ENCODE results near the gene RPS6KC1.

RPS6KC1 gene

DNA sequence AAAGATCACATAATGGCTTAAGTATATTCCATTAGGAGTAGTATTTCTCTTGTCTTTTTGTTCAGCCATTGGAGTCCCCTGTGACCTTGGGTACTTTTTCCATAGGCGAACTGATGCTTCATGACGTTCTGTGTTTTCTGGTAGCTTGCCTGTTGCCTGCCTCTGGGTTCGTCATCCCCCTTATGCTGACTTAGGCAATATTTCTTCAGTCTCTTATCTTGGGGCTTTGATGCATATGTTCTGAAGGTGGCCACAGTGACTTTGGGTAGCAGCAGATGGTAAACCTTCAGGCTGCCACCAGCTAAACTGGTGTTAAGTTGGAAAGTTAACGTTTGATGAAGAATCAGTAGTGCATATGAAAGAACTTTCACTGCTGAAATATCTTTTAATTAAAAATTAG is 170.2 kb downstream of the RPS6KC1 start:
- DNase-seq (ENCODE audit: low read depth in 2 of 2), result no peak

DNA sequence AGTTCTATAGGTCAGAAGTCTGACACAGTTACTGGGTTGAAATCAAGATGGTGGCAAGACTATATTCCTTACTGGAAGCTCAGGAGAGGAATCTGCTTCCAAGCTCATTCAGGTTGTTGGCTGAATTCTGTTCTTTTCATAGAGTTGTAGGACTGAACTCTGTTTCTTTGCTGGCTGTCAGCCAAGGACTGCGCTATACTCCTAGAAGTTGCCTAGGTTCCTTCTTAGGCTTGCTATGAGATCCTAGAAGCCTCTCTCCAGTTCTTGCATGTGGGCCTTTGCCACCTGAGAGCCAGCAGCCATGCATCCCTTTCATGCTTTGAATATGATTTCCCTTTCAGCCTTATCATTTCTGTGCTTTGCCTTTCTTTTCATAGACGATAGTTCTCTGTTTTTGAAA is 176.4 kb downstream of the RPS6KC1 start:
- no peak for DNase-seq (ENCODE audit: low read depth in 2 of 2)

DNA sequence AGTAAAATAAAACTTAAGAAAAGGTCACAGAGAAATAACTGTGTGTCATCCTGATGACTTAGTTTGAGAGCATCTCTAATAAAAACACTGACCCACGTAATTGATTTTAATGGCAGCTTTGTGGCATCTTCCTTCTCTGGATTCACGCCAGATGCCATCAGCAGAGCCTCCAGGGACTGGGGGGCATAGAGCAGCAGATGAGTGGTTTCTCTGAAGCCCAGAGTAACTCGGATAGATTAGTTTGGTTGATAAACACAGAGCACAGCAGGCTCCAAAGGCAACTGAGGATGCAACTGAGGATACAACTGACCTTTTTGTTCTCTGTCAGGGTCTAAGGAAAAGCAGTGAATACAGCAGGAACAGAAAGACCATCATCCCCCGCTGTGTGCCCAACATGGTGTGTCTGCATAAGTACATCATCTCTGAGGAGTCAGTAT is 180.8 kb downstream of the RPS6KC1 start:
- DNase-seq (ENCODE audit: low read depth in 2 of 2), result no peak

DNA sequence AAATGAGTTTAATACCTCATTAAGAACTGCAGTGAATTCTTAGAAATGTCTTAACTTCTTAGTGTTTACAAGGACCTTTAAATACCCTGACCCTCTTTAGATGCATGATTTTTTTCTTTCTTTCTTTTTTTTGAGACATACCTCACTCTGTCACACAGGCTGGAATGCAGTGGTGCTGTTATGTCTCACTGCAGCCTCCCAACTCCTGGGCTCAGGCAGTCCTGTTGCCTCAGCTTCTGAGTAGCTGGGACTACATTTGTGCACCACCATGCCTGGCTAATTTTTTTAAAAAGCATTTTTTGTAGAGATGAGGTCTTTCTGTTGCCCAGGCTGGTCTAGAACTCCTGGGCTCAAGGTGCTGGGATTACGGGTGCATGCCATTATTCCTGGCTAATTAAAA is 191.8 kb downstream of the RPS6KC1 start:
- DNase-seq (ENCODE audit: low read depth in 2 of 2), result no peak

DNA sequence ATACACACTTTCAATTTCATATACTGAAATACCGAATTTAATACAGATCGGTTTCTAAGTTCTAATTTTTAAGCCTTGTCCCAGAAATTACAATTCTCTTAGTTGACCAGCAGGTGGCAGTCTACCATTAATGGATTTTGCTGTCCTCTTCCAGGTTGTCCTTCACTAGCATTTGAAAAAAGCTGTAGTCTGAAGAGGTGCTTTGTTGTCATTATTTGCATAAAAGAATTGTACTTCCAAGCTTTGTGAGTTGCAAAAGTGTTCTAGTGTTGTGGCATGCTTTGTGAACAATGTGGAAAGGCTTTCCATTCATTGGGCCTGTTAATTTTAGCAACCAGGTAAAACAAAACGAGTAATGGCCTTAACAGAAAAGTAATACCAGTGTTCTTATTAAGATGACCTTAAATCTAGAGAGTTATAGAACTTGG is 193.6 kb downstream of the RPS6KC1 start:
- no peak for DNase-seq (ENCODE audit: low read depth in 2 of 2)

DNA sequence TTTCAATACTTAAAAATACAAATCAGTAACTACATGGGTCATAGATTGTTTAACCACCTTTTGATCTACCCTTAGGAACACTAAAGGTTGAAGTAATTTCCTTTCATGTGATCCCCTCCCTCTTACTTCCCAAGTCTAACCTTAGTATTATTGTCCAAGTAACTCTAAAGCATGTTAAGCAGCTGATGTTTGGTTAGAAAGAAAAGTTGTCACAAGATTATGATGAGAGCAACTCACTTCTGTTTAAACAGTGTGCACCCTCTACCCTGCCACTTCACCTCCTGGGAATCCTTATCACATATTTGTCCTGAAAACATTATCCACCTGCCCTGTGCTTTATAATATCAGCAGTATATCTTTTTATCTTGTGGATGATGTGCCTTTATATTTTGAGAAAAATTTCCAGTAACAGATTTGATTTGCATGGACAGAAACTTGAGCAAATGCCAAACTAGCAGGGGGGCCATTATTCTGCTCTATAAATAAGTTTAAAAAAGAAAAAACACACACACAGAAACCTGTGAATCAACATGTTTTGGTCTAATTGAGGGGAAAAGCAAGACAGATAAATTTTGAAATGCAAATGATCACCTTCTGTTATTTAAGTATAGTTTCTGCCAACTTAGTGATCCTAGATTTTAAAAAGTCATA is 194.3 kb downstream of the RPS6KC1 start:
- no peak for DNase-seq (ENCODE audit: low read depth in 2 of 2)

DNA sequence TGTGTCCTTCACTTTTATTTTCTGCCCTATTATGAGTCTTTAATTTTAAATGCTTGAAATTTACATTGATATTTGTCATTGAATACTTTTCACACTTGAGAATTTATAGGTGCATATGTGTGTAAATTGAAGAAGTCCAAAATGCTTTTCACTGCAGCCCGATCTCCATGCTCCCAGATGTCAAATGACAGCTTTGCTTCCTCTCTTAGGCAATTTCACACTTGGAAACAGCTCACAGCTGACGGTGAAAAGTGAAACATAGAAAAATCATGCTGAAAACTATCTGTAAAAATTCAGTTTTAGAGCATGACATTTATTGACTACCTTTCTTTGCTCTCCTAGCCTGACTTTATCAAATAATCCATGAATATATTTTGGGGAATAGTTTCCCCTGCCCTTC is 196.0 kb downstream of the RPS6KC1 start:
- no peak for DNase-seq (ENCODE audit: low read depth in 2 of 2)

DNA sequence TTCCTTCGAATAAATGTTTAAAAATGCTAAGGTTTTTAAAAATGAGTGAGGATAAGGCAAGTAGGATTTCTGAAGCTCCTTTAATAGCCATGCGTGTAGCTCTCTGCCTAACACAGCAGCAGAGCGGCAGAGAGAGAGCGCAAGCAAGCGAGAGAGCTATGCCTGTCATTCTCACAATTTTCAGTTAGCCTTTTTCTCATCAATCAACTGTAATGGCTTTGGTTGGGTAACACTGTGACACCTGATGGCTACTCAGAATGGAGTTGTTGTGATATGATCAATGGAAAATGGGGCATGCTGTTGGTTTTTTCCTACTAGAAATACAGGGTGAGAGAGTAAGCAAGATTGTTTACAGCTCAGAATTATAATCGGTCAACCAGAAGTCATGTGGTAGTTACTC is 198.4 kb downstream of the RPS6KC1 start:
- no peak for DNase-seq (ENCODE audit: low read depth in 2 of 2)

DNA sequence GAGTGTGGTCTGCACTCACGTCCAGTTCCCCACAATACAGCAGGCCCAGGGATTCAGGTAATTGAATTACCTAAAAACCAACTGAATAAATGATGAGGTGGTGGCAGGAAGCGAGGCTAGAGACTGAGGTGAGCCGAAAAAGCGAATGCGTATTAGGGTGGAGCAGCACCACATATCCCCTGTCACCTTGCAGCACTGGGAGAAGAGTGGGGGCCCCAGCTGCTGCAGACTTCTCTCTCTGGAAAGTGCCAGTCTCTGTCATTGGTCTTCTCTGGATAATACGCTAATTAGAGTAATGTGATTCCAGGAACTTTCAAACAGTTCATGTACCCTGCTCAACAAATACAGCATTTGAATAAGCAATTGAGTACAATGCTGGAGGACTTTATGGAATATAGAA is 199.0 kb downstream of the RPS6KC1 start:
- no peak for DNase-seq (ENCODE audit: low read depth in 2 of 2)

DNA sequence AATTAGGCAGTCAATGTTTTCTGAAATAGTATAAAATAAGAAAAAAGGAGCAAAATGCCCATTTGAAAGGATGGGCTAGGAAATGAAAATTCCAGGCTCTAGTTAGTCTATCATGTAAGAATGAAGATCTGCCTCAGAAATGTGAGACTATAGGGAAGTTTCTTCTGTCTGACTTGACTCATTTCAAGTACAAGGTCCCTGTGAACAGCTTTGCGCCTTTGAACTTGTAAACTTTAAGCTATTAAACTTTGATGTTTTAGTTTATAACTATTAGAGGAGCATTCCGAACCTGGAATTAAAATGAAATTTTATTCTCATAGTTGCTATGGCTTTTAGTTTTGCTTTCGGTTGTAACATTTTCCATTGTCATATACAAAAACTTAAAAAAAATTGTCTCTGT is 199.4 kb downstream of the RPS6KC1 start:
- no peak for DNase-seq (ENCODE audit: low read depth in 2 of 2)

DNA sequence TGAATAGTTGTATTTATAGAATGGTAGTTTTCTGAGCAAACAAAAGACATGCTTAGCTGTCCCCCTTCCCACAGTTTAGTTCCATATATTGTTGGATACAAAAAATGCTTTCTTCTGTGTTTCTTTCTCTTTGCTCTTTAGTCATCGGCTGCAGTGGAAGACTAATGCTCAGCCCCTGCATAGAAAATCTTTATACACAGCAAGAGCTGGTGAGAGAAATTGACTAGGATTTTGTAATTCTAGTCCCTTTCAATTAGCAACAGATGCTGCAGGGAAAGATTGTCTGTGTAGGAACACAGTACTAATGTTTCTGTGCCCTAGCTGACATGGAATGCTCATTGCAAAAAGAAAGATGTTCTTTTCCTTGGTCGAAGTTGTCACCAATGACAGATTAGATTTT is 200.9 kb downstream of the RPS6KC1 start:
- DNase-seq (ENCODE audit: low read depth in 2 of 2), result peak in 1 of 2 experiments; percentile 14

DNA sequence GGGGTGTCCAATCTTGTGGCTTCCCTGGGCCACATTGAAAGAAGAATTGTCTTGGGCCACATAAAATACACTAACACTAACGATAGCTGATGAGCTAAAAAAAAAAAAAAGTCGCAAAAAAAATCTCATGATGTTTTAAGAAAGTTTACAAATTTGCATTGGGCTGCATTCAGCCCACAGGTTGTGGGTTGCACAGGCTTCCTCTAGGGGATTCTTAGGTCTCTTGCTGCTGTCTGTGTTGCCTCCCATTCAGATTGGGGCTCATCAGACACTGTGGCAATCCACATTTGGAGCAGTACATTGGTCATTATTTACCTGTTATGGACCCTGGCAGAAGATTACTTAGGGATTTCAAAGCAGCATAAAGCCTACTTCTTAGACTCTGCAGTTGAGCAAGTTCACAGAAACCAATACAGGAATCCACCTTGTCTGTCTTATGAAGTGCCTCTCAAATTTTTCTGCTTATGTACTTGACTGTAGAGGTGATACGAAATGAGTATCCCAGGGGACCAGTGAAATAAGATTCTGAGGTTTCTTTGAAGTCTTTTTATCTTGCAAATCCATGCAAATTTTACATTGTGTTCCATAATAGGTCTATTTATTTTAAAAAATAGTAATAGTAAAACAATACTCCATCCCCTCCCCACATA is 205.5 kb downstream of the RPS6KC1 start:
- no peak for DNase-seq (ENCODE audit: low read depth in 2 of 2)

DNA sequence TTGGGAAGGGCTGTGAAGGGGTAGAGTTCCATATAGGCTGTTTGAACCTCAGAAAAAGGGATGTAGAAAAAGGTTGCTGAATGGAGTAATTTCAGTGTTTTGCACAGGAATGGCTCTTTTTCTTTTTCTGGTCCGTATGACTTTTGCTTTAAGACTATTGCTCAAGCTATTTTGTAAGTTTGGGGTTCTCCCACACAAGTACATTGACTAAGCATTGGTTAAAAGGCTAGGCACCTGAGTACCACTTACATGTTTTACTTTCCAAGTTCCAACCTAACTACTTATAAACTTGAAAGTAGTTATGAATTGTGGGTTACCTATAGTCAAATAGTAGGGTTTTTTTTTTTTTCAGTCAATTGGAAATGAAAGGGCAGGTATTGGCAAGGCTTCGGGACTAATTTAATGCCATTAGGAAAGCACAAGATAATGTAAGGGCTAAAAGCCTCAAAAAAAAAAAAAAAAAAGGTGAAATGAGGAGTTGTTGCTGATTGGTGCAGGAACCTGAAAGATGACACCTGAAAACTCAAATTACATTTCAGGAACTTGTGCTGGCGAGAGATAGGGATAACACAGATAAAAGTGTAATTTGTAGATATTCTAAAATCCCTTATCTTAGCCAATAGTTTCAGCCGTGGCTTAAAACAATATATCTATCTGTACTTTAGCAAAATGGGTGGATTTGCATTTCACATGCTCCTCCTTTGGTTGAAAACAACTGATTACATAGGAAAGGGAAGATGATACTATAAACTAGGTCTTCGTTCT is 209.5 kb downstream of the RPS6KC1 start:
- no peak for DNase-seq (ENCODE audit: low read depth in 2 of 2)

DNA sequence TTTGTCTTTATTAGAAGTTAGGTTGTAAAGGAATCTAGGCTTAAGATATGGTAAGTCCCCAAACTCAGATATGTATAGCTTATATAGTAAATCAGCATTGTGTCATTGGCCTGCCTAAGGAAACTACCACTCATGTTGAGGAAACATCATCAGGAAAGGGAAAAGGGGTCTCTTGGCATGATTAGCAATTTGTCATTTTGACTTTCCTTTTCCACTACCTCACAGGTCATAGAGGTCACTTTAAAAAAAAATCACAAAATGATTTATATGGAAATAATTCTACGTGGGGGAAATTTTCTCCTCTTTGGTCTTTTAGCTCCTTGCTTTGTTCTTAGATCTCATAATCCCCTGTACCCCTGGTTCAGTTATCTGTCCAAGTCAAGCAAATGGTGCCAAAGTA is 213.5 kb downstream of the RPS6KC1 start:
- no peak for DNase-seq (ENCODE audit: low read depth in 2 of 2)

DNA sequence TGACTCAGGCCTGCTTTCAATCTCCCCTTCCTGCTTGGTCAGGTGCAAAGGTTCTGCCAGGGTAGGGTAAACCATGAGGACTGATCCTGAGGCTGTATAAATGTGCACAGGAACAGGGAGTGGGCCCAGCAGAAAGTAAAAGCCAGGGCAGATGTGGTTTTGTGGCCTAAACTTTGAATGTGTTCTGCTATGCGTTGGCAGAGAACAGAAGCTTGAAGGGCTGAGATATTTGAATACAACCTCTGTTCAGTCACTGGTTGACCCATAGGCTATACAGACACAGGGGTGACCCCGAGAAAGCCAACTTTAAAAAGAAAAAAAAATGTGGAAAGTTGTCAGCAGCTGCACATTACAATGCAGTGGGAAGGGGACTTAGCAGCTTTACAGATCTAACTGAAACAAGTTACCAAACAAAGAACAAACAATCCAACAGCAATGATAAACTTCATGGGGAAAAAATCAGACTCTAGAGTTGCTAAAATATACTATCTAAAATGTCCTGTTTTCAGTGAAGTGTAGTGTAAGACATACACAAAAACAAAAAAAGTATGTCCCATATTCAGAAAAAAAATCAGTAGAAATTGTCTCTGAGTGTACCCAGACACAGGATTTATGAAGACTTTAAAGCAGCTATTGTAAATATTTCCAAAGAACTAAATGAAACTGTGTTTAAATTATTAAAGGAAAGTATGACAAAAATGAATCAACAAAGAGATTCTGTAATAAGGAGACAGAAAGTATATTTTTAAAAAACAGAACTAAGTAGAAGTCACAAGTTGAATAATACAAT is 216.1 kb downstream of the RPS6KC1 start:
- no peak for DNase-seq (ENCODE audit: low read depth in 2 of 2)

DNA sequence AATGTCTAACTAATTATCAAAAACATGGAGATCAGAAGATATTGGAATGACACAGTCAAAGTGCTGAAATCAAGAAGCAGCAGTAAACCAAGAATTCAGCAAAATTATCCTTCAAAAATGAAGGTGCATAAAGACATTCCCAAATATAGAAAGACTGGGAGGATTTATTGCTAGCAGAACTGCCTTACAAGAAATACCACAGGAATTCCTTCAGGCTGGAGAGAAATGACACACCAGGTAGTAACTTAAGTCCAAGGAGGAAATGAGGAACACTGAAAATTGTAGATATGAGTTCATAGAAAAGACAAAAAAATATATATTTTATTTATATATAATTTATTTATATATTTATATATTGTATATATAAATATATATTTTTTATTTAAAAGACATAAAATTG is 217.2 kb downstream of the RPS6KC1 start:
- peak; percentile 32 to 42 for DNase-seq (ENCODE audit: low read depth in 2 of 2)

DNA sequence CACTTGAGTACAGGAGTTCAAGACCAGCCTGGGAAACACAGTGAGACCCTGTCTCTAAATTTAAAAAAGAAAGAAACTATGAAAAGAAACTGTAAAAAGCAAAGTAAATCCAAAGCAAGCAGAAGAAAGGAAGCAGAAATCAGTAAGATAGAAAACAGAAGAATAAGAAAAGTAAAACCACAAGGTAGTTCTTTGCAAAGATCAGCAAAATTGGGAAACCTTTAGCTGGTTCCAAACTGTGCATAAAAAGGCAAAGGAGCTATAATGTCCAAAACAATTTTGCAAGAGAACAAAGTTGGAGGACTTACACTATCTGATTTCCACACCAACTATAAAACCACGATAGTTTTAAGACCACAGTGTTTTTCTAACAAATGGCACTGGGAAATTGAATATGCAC is 218.8 kb downstream of the RPS6KC1 start:
- DNase-seq (ENCODE audit: low read depth in 2 of 2), result no peak

DNA sequence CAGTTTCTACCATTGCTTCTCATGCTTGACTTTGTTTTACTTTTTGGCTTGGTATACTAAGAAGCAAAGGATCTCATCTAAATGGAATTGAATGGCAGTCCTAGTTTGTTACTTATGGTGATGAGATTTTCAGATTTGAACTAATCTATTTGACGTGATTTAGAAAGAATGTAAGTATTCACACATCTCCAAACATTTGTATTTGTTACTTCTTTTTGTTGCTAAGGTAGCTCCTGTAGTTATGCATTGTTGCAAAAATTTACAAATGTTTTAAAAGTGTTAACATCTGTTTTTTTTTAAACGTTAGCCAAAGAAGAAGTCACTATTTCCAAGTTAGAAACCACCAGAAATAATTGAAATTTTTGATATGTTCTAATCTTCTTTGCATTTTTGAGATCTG is 222.5 kb downstream of the RPS6KC1 start:
- no peak for DNase-seq (ENCODE audit: low read depth in 2 of 2)

DNA sequence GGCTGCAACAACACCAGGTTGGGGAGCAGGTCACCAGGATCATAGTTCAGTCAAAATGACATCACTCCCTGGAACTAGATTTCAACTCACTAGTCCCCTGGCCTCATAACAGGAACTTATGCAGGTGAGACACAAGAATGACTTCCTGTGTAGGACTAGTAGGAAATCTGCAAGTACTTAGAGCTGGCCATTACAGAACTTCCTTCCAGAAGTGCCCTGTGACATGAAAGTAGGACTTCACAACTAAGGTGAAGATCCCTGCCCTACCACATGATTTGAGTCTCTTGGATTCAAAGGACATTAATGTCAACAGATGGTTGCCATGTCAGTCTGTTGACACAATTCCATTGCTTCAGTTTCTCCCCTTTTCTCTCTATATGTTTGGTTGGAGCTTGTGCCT is 223.1 kb downstream of the RPS6KC1 start:
- no peak for DNase-seq (ENCODE audit: low read depth in 2 of 2)

DNA sequence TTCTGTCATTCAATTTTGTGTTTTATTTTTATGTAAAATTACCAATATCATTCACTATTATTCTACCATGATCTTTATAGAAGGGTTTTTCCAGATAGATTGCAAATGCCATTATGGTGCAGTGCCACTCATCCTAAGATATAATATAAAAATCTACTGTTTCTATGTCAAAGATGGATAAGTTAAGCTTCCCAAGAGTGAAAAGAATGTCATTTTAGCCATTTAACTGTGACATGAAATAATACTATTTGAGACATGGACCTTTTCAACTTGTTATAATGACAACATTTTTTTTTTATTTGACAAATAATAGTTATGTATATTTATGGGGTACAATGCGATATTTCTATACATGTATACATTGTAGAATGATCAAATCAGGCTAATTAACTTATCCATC is 224.3 kb downstream of the RPS6KC1 start:
- DNase-seq (ENCODE audit: low read depth in 2 of 2), result no peak

DNA sequence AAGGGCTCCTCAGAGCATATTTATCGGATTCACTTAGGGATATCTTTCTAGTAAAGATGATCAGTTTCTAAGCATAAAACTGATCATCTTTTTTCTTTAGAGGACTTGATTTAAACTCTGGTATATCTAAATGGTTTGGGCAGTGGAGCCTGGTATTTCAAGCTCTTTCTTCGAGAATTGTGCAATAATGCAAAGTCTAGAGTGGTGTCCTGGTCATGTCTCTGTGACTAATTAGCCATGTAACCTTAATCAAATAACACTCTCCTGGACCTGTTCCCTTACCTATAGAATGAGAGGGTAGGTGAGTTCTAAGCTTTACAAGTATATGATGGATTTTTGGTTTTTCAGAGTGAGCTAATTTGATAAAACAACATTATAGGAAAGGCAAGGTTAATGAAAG is 225.2 kb downstream of the RPS6KC1 start:
- no peak for DNase-seq (ENCODE audit: low read depth in 2 of 2)

DNA sequence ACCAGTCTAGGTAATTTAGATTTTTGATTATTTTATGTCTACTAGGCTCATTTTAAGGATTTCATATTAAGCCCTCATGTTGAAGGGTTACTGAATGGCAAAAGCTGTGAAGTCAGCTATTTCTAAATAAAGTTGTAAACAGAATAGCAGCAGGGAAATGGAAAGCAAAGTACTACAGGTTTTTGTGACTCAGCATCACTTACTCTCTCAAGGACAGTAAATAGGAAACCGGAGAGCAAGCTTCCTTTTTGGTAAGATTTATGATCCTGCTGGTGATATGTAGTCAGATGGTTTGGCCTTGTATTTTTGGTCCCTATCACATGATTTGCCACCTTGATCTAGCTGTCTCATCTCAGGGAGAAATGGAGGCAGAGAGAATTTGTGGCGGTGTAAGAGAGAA is 226.0 kb downstream of the RPS6KC1 start:
- DNase-seq (ENCODE audit: low read depth in 2 of 2), result no peak
